ENCODE results near the gene SKIDA1. TPM values are rescaled to one million over a fixed set of nuclear protein-coding genes. Genes with fewer than 3 reads are reported as not detected.

SKIDA1 gene
- total RNA-seq, 2 donors from 2014 or later: 1.9 to 2.0 TPM

GRCh38 chr10:21508706-21509331 lies 16.7 kb downstream of the SKIDA1 start:
- ATAC-seq: no peak
- no peak for DNase-seq
- intact Hi-C loops (cut with DNase I): no loop called here

- intact Hi-C loops (cut with DNase I): no loop called here
- DNase-seq: no peak
- no peak for ATAC-seq
Observed at GRCh38 chr10:21507150-21507549, 18.3 kb downstream of the SKIDA1 start.

GRCh38 chr10:21506351-21506750 lies 19.1 kb downstream of the SKIDA1 start:
- DNase-seq: no peak
- intact Hi-C loops (cut with DNase I): no loop called here
- ATAC-seq: no peak

- DNase-seq (no peak), ATAC-seq (peak in 1 of 2 donors; percentile 6)
- intact Hi-C loops (cut with DNase I): no loop called here
Observed at GRCh38 chr10:21505711-21506278, 19.7 kb downstream of the SKIDA1 start.

- no peak for DNase-seq
- intact Hi-C loops (cut with DNase I): no loop called here
- ATAC-seq: no peak
Observed at GRCh38 chr10:21503542-21503941, 21.9 kb downstream of the SKIDA1 start.

GRCh38 chr10:21502348-21502740 lies 23.1 kb downstream of the SKIDA1 start:
- intact Hi-C loops (cut with DNase I): no loop called here
- no peak for DNase-seq
- ATAC-seq: no peak

- intact Hi-C loops (cut with DNase I): no loop called here
- DNase-seq: no peak
- ATAC-seq: no peak
Observed at GRCh38 chr10:21501731-21502347, 23.6 kb downstream of the SKIDA1 start.

- intact Hi-C loops (cut with DNase I): no loop called here
- no peak for DNase-seq
- no peak for ATAC-seq
Observed at GRCh38 chr10:21501091-21501490, 24.4 kb downstream of the SKIDA1 start.

- no peak for ATAC-seq
- intact Hi-C loops (cut with DNase I): no loop called here
Observed at GRCh38 chr10:21500578-21500910, 24.9 kb downstream of the SKIDA1 start.

GRCh38 chr10:21499701-21500577 lies 25.5 kb downstream of the SKIDA1 start:
- ATAC-seq: no peak
- DNase-seq: peak; percentile 51
- intact Hi-C loops (cut with DNase I): loop anchor here (5.0 to 10.0 kb wide), 5 partner anchors 32 to 465 kb away; partner anchors contain the start of gene MLLT10 (in 1 of the 2)

More at GRCh38 chr10:21500578-21500910, 24.9 kb downstream of the SKIDA1 start:
- no peak for DNase-seq

GRCh38 chr10:21498986-21499385 lies 26.5 kb downstream of the SKIDA1 start:
- no peak for DNase-seq
- intact Hi-C loops (cut with DNase I): loop anchor here (5.0 to 10.0 kb wide), 5 partner anchors 33 to 466 kb away; partner anchors contain the start of gene MLLT10 (in 1 of the 2)
- no peak for ATAC-seq

GRCh38 chr10:21498377-21498776 lies 27.1 kb downstream of the SKIDA1 start:
- intact Hi-C loops (cut with DNase I): loop anchor here (5.0 to 10.0 kb wide), 5 partner anchors 34 to 466 kb away; partner anchors contain the start of gene MLLT10 (in 1 of the 2)
- no peak for ATAC-seq
- DNase-seq: no peak

- intact Hi-C loops (cut with DNase I): loop anchor here (5.0 to 10.0 kb wide), 5 partner anchors 35 to 468 kb away; partner anchors contain the start of gene MLLT10 (in 1 of the 2)
- ATAC-seq (peak; percentile 62 to 66), DNase-seq (peak; percentile 97)
Observed at GRCh38 chr10:21497177-21497807, 28.2 kb downstream of the SKIDA1 start.

GRCh38 chr10:21496343-21497176 lies 28.9 kb downstream of the SKIDA1 start:
- ATAC-seq: peak; percentile 56 to 60
- intact Hi-C loops (cut with DNase I): loop anchor here (5.0 to 10.0 kb wide), 5 partner anchors 36 to 468 kb away; partner anchors contain the start of gene MLLT10 (in 1 of the 2)

GRCh38 chr10:21495752-21496342 lies 29.6 kb downstream of the SKIDA1 start:
- intact Hi-C loops (cut with DNase I): loop anchor here (2.0 to 10.0 kb wide), 7 partner anchors 36 to 469 kb away; partner anchors contain the start of gene MLLT10 (in 1 of the 2)
- ATAC-seq (peak; percentile 80 to 87), DNase-seq (peak; percentile 88)

More at GRCh38 chr10:21496343-21497176, 28.9 kb downstream of the SKIDA1 start:
- peak; percentile 52 for DNase-seq

GRCh38 chr10:21495002-21495751 lies 30.3 kb downstream of the SKIDA1 start:
- intact Hi-C loops (cut with DNase I): loop anchor here (2.0 to 10.0 kb wide), 7 partner anchors 37 to 470 kb away; partner anchors contain the start of gene MLLT10 (in 1 of the 2)
- ATAC-seq: peak in 1 of 2 donors; percentile 7

More at GRCh38 chr10:21495002-21495751, 30.3 kb downstream of the SKIDA1 start:
- DNase-seq: peak; percentile 32
